HEK293T (cell line): ENCODE measurements around the gene PDPK1.
"Not testable (repeated sequence)": the region's sequence is repeated elsewhere in the genome, so short reads cannot be mapped to it uniquely, and the experiment has no call there.

Experiments used
- ARNT ChIP-seq: fragments of 450-650 bp; IDR thresholded peaks from 2 replicates; pipeline ENCODE4 v1.6.1; 2017; ENCODE audit warnings: mild to moderate bottlenecking
- BHLHE40 ChIP-seq: fragments of 450-650 bp; IDR thresholded peaks from 2 replicates; pipeline ENCODE4 v1.6.1; 2016; ENCODE audit warnings: mild to moderate bottlenecking, moderate library complexity, borderline replicate concordance
- ELF4 ChIP-seq: fragments of 450-650 bp; IDR thresholded peaks from 2 replicates; pipeline ENCODE4 v1.6.1; 2017; ENCODE audit warnings: antibody characterized with exemption
- FOXA1 ChIP-seq: fragments of 450-650 bp; IDR thresholded peaks from 2 replicates; pipeline ENCODE4 v1.6.1; 2016; ENCODE audit warnings: mild to moderate bottlenecking
- FOXK2 ChIP-seq: fragments of 450-650 bp; IDR thresholded peaks from 2 replicates; pipeline ENCODE4 v1.6.1; 2016; ENCODE audit warnings: mild to moderate bottlenecking
- FOXM1 ChIP-seq: fragments of 450-650 bp; IDR thresholded peaks from 2 replicates; pipeline ENCODE4 v1.6.1; 2017; ENCODE audit warnings: mild to moderate bottlenecking, borderline replicate concordance
- L3MBTL2 ChIP-seq: fragments of 450-650 bp; conservative IDR thresholded peaks from 2 replicates; pipeline ENCODE4 v1.6.1; 2016; ENCODE audit warnings: mild to moderate bottlenecking
- SP1 ChIP-seq: fragments of 450-650 bp; IDR thresholded peaks from 2 replicates; pipeline ENCODE4 v1.6.1; 2017
- SUZ12 ChIP-seq: fragments of 450-650 bp; IDR thresholded peaks from 2 replicates; pipeline ENCODE4 v1.6.1; 2016; ENCODE audit warnings: mild to moderate bottlenecking
- TARDBP ChIP-seq: fragments of 450-650 bp; IDR thresholded peaks from 2 replicates; pipeline ENCODE4 v1.6.1; 2016

- TF ChIP-seq FOXA1, TARDBP, ARNT, L3MBTL2, FOXM1, BHLHE40, SUZ12, SP1, FOXK2, ELF4: not testable (repeated sequence)
Measured at GRCh38 chr16:2609345-2609744, 71.5 kb downstream of the PDPK1 start.
